ENCODE results near the gene COL1A1.

Gene COL1A1

DNA sequence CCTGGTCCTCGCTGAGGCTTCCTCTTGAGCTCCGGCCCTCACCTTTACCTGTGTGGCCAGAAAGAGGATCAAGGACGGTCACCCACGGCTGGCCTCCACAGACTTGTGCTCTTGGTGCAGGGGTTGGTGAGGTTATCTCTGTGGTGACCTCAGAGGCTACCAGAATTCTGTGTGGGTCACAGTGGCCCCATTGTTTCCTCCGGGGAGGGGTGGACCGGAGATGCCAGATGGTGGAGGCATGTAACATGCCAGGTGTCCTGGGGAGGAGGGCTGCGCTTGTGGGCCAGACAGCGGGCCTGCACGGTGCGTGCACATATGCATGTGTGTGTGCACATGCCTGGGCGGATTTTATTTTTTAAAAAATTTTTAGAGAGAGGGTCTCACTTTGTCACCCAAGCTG lies 29.3 kb downstream of the COL1A1 start:
- no peak for DNase-seq (ENCODE audit: low spot score)

GRCh38 chr17:50171371-50172071 lies 29.9 kb downstream of the COL1A1 start:
- no peak for DNase-seq (ENCODE audit: low spot score)

GRCh38 chr17:50170662-50171370 lies 30.6 kb downstream of the COL1A1 start:
- no peak for DNase-seq (ENCODE audit: low spot score)

DNA sequence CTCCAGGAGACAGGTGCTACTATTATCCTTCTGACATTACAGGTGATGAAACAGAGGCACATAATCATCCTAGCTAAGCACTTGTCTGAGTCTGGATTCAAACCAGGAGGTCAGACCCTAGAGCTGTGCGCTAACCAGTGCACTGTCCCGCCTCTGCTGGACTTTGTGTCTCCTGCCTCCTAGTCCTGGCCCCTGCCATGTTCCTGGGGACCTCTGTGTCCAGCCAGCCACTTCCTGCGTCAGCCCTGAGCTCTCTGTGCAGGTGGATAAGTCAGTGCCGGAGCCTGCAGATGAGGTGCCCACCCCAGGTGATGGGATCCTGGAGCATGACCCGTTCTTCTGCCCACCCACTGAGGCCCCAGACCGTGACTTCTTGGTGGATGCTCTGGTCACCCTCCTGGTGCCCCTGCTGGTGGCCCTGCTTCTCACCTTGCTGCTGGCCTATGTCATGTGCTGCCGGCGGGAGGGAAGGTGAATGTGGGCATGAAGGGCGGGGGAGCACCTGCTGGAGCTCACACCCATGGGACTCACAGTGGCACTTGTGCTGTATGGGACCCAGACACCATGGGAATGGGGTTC lies 31.5 kb downstream of the COL1A1 start:
- DNase-seq (ENCODE audit: low spot score), result no peak

- peak; percentile 82 for DNase-seq (ENCODE audit: low spot score)
These were observed 32.2 kb downstream of the COL1A1 start for GRCh38 chr17:50169121-50169764.

DNA sequence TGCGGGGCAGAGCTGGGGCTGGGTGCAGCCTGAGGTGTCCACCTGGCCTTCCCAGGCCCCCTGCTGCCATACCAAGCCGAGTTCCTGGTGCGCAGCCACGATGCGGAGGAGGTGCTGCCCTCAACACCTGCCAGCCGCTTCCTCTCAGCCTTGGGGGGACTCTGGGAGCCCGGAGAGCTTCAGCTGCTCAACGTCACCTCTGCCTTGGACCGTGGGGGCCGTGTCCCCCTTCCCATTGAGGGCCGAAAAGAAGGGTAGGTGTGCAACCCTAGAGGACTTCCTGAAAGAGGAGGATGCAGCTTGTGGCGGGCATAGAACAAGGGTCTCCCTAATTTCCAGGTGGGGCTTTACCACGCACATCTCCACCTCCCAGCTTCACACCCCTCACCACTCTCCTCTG lies 33.1 kb downstream of the COL1A1 start:
- no peak for DNase-seq (ENCODE audit: low spot score)

- no peak for DNase-seq (ENCODE audit: low spot score)
These were observed 34.1 kb downstream of the COL1A1 start for GRCh38 chr17:50167371-50167770.

- DNase-seq (ENCODE audit: low spot score), result no peak
These were observed 34.8 kb downstream of the COL1A1 start for GRCh38 chr17:50166518-50167181.

- DNase-seq (ENCODE audit: low spot score), result no peak
These were observed 35.4 kb downstream of the COL1A1 start, which contains the start of gene SGCA for GRCh38 chr17:50165867-50166517. Gene SGCA, plus strand, starts transcription at chr17:50166005. Its CDS starts 36 bp downstream, at chr17:50166041.

- no peak for DNase-seq (ENCODE audit: low spot score)
These were observed 36.0 kb downstream of the COL1A1 start for GRCh38 chr17:50165466-50165865.

GRCh38 chr17:50165066-50165465 lies 36.4 kb downstream of the COL1A1 start:
- no peak for DNase-seq (ENCODE audit: low spot score)

- DNase-seq (ENCODE audit: low spot score), result no peak
These were observed 36.8 kb downstream of the COL1A1 start for GRCh38 chr17:50164697-50164988.

DNA sequence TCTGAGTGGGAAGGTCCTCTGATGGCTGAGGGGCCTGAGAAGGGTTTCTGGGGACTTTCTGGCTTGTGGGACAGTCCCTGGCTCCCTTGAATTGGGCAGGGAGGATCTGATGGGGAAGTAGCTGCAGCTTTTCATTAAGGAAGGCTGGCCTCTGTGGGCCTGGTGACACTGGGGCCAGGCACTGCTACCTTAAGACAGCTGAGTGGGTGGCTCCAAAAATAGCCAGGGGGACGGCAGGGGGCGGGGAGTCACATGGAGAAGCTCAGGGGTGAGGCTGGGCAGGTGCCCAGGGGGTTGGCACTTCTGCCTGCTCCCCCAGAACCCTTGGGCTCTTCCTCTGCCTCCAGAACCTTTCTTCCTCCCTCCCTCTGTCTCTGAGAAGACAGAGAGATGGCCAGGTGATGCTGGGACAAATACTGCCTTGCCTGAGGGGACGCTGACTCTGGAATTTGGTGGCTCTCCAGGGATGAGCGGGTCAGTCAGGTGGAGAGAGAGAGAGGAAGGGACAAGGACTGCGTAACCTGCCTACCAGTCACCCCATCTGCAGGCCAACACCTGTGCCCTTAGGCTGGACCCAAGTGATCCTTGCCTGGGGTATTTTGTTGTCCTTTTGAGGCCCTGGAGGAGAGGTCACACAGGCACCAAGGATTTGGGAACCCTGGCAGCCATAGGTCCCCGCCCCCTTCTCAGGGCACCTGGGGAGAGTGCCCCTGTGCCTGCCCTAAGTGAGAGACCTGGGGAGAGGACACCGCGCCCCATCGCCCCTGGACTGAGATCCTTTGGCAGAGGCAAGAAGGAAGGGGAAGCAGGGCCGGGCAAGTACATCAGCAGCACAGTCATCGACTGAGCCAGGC lies 37.4 kb downstream of the COL1A1 start:
- no peak for DNase-seq (ENCODE audit: low spot score)

GRCh38 chr17:50162466-50163254 lies 38.8 kb downstream of the COL1A1 start:
- DNase-seq (ENCODE audit: low spot score), result no peak

DNA sequence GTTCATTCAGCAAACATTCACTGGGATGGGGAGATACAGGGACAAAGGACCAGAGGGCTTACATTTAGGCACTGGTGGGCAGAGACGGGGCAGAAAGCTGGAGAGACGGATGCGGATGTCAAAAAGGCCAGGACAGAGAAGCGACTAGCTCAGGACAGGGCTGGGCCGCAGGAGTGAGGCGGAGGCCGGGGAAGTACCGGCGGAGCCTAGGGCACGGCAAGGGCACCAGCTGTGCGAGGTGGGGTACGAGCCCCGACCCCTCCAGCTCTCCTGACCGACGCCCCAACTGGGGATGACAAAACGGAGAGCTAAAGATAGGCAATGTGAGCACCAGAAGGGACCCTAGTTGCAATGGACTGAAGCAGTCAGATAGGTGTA lies 39.5 kb downstream of the COL1A1 start:
- DNase-seq (ENCODE audit: low spot score), result no peak

- peak; percentile 99 for DNase-seq (ENCODE audit: low spot score)
These were observed 40.2 kb downstream of the COL1A1 start for GRCh38 chr17:50161023-50161910.

- no peak for DNase-seq (ENCODE audit: low spot score)
These were observed 43.5 kb downstream of the COL1A1 start for GRCh38 chr17:50157891-50158290.

- no peak for DNase-seq (ENCODE audit: low spot score)
These were observed 46.2 kb downstream of the COL1A1 start for GRCh38 chr17:50155115-50155819.

Data from iPS-NIHi11 (cell line).